Endothelial cell of umbilical vein (primary cell): Measurements from ENCODE around the gene ASMTL. TPM values are rescaled to one million over a fixed set of nuclear protein-coding genes. Genes with fewer than 3 reads are reported as not detected.

Source experiments
- BruUV-seq: library from RNA; stranded (reverse); fragments of 400-500 nt; replicated peaks from 2 replicates; lab custom pipeline; 2021; lab: Mats Ljungman, UMichigan
- CTCF ChIA-PET: fragments of 300-600, 350-600 bp; sonication (Branson Sonifier 250); formaldehyde crosslinking; loops from one replicate; lab custom pipeline; 2021; ENCODE audit warnings: antibody characterized with exemption, inconsistent platforms; lab: Charles Lee
- POLR2A ChIA-PET: fragments of 300-600, 350-600 bp; sonication (Branson Sonifier 250); formaldehyde crosslinking; loops from one replicate; lab custom pipeline; 2021; ENCODE audit warnings: antibody characterized with exemption, inconsistent platforms; lab: Charles Lee
- DNase-seq: peaks from one replicate; pipeline ENCODE4 v3.0.0-alpha.2; 2011; ENCODE audit warnings: low read depth, low spot score
- FAIRE-seq: peaks from 2 replicates; lab custom pipeline; 2011; peaks lifted over from hg19 to GRCh38; lab: Jason Lieb, UNC
- H2AFZ ChIP-seq: 2 replicates; pipeline ENCODE4 v1.6.0; 2012; ENCODE audit warnings: low read depth, low read length, control low read depth, inconsistent platforms
- H3K27ac ChIP-seq: 2 replicates; pipeline ENCODE4 v1.5.1; 2011; ENCODE audit warnings: low read depth, mild to moderate bottlenecking, control low read depth, low read length, moderate library complexity; ENCODE audit not compliant: insufficient read depth
- H3K27me3 ChIP-seq, 2 experiments: 2 replicates each; pipeline versions ENCODE4 v1.6.0 to v1.6.1; 2011; ENCODE audit warnings: low read length in 2 of 2, mixed read lengths in 1 of 2; ENCODE audit not compliant: control insufficient read depth in 2 of 2, insufficient read depth in 2 of 2
- H3K36me3 ChIP-seq, 2 experiments: 2 replicates in 1 of 2; 3 replicates in 1 of 2; pipeline ENCODE4 v1.5.1; 2011; ENCODE audit warnings: low read length in 2 of 2, mild to moderate bottlenecking in 1 of 2, moderate library complexity in 1 of 2; ENCODE audit not compliant: control insufficient read depth in 2 of 2, insufficient read depth in 2 of 2; ENCODE audit errors: extremely low read depth in 1 of 2
- H3K4me1 ChIP-seq: 3 replicates; pipeline ENCODE4 v1.5.1; 2011; ENCODE audit warnings: mild to moderate bottlenecking, low read length; ENCODE audit not compliant: control insufficient read depth, insufficient read depth; ENCODE audit errors: extremely low read depth
- H3K4me2 ChIP-seq: 2 replicates; pipeline ENCODE4 v1.6.1; 2011; ENCODE audit warnings: low read length, control low read depth, mixed read lengths; ENCODE audit not compliant: insufficient read depth
- H3K4me3 ChIP-seq, 3 experiments: fragments of 200-600 bp in 1 of 3; sonication (generic), shearing (Covaris generic) in 1 of 3; replicated peaks in 1 of 3; 2 replicates each; pipeline ENCODE4 v1.5.1; 2011 to 2016; ENCODE audit warnings: control low read depth in 3 of 3, low read length in 3 of 3, mild to moderate bottlenecking in 2 of 3, inconsistent platforms in 1 of 3, low read depth in 1 of 3, moderate library complexity in 1 of 3; ENCODE audit not compliant: insufficient read depth in 1 of 3
- H3K79me2 ChIP-seq: 2 replicates; pipeline ENCODE4 v1.6.0; 2012; ENCODE audit warnings: low read length, inconsistent platforms; ENCODE audit not compliant: control insufficient read depth, insufficient read depth
- H3K9ac ChIP-seq: replicated peaks from 2 replicates; pipeline ENCODE3; 2011; ENCODE audit warnings: low read length, control low read depth; ENCODE audit not compliant: insufficient read depth; ENCODE audit errors: extremely low read depth
- H3K9me1 ChIP-seq: replicated peaks from 3 replicates; pipeline ENCODE4 v1.6.0; 2011; ENCODE audit warnings: mild to moderate bottlenecking, low read length; ENCODE audit not compliant: control insufficient read depth, insufficient read depth; ENCODE audit errors: extremely low read depth
- H3K9me3 ChIP-seq: replicated peaks from 2 replicates; pipeline ENCODE4 v1.5.1; 2012; ENCODE audit warnings: low read length, inconsistent platforms; ENCODE audit not compliant: control insufficient read depth, insufficient read depth
- H4K20me1 ChIP-seq: replicated peaks from 2 replicates; pipeline ENCODE3; 2011; ENCODE audit warnings: mild to moderate bottlenecking, low read length; ENCODE audit not compliant: control insufficient read depth, insufficient read depth; ENCODE audit errors: extremely low read depth
- EZH2 ChIP-seq: IDR thresholded peaks from 2 replicates; pipeline ENCODE4 v1.6.1; 2012; ENCODE audit warnings: borderline replicate concordance, low read depth, mild to moderate bottlenecking, moderate library complexity, low read length, inconsistent platforms; ENCODE audit not compliant: severe bottlenecking
- FOS ChIP-seq: IDR thresholded peaks from 2 replicates; pipeline ENCODE4 v1.6.1; 2011; ENCODE audit warnings: mild to moderate bottlenecking, low read length, moderate library complexity, borderline replicate concordance; ENCODE audit not compliant: insufficient read depth
- GATA2 ChIP-seq: IDR thresholded peaks from 2 replicates; pipeline ENCODE4 v1.7.0; 2011; ENCODE audit warnings: low read depth, mild to moderate bottlenecking, moderate library complexity, mixed read lengths, low read length; ENCODE audit not compliant: insufficient read length, insufficient read depth
- JUN ChIP-seq: IDR thresholded peaks from 2 replicates; pipeline ENCODE4 v1.6.1; 2011; ENCODE audit warnings: borderline replicate concordance, low read depth; ENCODE audit not compliant: insufficient read length, insufficient read depth
- MYC ChIP-seq: IDR thresholded peaks from one replicate; pipeline ENCODE4 v1.6.1; 2011; ENCODE audit warnings: mild to moderate bottlenecking, low read depth, low read length
- POLR2A ChIP-seq: IDR thresholded peaks from 2 replicates; pipeline ENCODE4 v1.6.1; 2012; ENCODE audit warnings: low read depth, mild to moderate bottlenecking, control low read depth, low read length
- POLR2AphosphoS5 ChIP-seq: IDR thresholded peaks from 2 replicates; pipeline ENCODE4 v1.6.1; 2012; ENCODE audit warnings: low read depth, mild to moderate bottlenecking, control low read depth, low read length, moderate library complexity; ENCODE audit not compliant: insufficient read depth
- dilution Hi-C: fragments of 300-500 bp; cut with MboI; formaldehyde crosslinking; loops from one replicate; pipeline ENCODE4 v1.15.0; 2019; ENCODE audit warnings: low sequenced_read_pairs; ENCODE audit not compliant: extremely low pct_ligation_motif_present
- intact Hi-C: fragments of 100-400 bp; cut with micrococcal nuclease; formaldehyde crosslinking; loops from one replicate; pipeline ENCODE4 v1.10.0; 2022
- polyA plus RNA-seq, 4 experiments: library from polyadenylated mRNA; depleted of rRNA in 3 of 4; stranded (reverse) in 3 of 4; unstranded in 1 of 4; fragments of >200 nt; gene quantifications; 2 replicates each; pipeline versions ENCODE4 v1.2.1 to v1.2.3, GENCODE V29; 2011 to 2012; ENCODE audit warnings: missing spikeins in 1 of 4
- total RNA-seq: library from RNA; stranded (reverse); gene quantifications from 2 replicates; pipeline ENCODE4 v1.2.3, GENCODE V29; 2021
- TF ChIP-seq, protein P1 (sequence below): IDR thresholded peaks from 2 replicates; pipeline ENCODE4 v1.6.1; 2011; ENCODE audit not compliant: insufficient read depth, insufficient read length
- TF ChIP-seq, protein P2 (sequence below), 2 donors: IDR thresholded peaks; 1 replicate in 1 of 2; 2 replicates in 1 of 2; pipeline ENCODE4 v1.5.1; 2011; ENCODE audit warnings: low read length in 2 of 2, mild to moderate bottlenecking in 2 of 2, moderate library complexity in 2 of 2, control low read depth in 1 of 2, inconsistent platforms in 1 of 2, low read depth in 1 of 2; ENCODE audit not compliant: insufficient read depth in 1 of 2; ENCODE audit errors: extremely low read depth in 1 of 2

The ASMTL gene
- total and polyA plus RNA-seq, 2 donors (not counting 3 experiments of a cell fraction or from before 2014, with no cell fraction given) = 27.1 to 29.9 TPM

DNA sequence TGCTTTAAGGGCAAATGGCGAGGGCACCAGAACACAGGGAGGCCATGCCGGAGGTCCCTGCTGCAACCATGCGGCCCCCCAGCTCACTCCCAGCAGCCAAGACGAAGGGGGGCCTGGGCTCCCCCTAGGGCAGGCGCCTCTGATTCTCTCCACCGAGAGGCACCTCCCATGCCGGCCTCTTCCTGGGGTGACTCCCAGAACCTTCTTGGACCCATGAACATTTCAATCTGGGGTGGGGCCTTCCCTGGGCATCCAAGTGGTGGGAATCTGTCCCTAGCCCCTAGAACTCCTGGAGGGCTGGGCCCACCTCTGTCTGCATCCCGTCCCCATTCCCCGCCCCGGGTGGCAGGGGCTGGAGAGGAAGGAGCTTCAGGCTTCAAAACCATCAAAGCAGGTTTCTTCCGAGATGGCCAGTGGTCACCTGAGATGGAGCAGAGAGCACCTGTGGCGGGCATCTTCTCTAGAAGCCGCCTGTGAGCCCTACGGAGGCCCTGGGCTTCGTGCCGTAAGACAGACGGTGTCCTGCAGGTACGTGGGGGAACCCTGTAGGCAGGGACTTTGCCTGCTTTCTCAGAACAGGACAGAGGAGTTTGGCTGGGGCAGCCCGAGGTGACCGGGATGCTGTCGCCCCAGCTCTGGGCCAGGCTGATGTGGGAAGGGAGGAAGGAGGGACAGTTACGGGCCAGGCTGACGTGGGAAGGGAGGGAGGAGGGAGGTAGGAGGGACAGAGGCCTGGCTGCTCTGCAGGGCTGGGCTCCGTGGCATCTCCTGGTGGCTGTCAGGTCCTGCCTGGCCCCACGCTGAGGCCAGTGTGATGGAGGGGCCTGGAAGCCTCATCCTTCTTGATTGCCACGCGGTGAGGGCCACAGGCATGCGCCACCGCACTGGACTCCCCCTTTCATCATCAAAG is 54.0 kb downstream of the ASMTL start:
- intact Hi-C loops = no loop called here
- peaks cover 2 to 13% of the 10 kb centered on the region in 2 experiments for H3K36me3 ChIP-seq

More for the DNA sequence above, 54.0 kb downstream of the ASMTL start:
- ChIA-PET CTCF (no interaction called here), POLR2A (no interaction called here)
- Histone ChIP-seq H3K9me1 (no peaks in the 10 kb centered on the region), H3K9ac (no peak overlapping the region), H3K4me2 (no peak overlapping the region), H3K4me1 (no peaks in the 10 kb centered on the region), H3K27me3 (no peaks in the 10 kb centered on the region), H3K27ac (no peak overlapping the region), H3K79me2 (peaks cover 2% of the 10 kb centered on the region), H2AFZ (no peak overlapping the region), H4K20me1 (no peaks in the 10 kb centered on the region), H3K9me3 (no peaks in the 10 kb centered on the region), H3K4me3 (no peak overlapping the region)
- dilution Hi-C loops = no loop called here
- DNase-seq (no peak), FAIRE-seq (no peak)
- BruUV-seq = no TSS peak
- TF ChIP-seq, protein P1, sequence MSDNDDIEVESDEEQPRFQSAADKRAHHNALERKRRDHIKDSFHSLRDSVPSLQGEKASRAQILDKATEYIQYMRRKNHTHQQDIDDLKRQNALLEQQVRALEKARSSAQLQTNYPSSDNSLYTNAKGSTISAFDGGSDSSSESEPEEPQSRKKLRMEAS = no peak
- TF ChIP-seq EZH2 (no peak), GATA2 (no peak), MYC (no peak), POLR2AphosphoS5 (no peak), FOS (no peak), JUN (no peak), POLR2A (no peak)
- TF ChIP-seq, protein P2, sequence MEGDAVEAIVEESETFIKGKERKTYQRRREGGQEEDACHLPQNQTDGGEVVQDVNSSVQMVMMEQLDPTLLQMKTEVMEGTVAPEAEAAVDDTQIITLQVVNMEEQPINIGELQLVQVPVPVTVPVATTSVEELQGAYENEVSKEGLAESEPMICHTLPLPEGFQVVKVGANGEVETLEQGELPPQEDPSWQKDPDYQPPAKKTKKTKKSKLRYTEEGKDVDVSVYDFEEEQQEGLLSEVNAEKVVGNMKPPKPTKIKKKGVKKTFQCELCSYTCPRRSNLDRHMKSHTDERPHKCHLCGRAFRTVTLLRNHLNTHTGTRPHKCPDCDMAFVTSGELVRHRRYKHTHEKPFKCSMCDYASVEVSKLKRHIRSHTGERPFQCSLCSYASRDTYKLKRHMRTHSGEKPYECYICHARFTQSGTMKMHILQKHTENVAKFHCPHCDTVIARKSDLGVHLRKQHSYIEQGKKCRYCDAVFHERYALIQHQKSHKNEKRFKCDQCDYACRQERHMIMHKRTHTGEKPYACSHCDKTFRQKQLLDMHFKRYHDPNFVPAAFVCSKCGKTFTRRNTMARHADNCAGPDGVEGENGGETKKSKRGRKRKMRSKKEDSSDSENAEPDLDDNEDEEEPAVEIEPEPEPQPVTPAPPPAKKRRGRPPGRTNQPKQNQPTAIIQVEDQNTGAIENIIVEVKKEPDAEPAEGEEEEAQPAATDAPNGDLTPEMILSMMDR (IDR thresholded peaks at IDR 0.05; ENCODE audit: extremely low read depth in 1 of 2, insufficient read depth in 1 of 2, low read depth in 1 of 2, low read length in 2 of 2) = no peak
